Dermis microvascular lymphatic vessel endothelial cell (primary cell): Measurements from ENCODE around the gene TESMIN. TPM values are rescaled to one million over a fixed set of nuclear protein-coding genes. Genes with fewer than 3 reads are reported as not detected.

Experiments
- DNase-seq, 2 donors: peaks; one replicate each; pipeline versions ENCODE4 v3.0.0 to v3.0.0-alpha.2; 2010; ENCODE audit warnings: low read depth in 2 of 2
- total RNA-seq: library from RNA; depleted of rRNA; stranded (reverse); fragments of >200 nt; gene quantifications from 2 replicates; pipeline ENCODE4 v1.2.1, GENCODE V29; 2014

Gene TESMIN
- total RNA-seq, 1 donor from 2014 or later: 2.1 TPM

GRCh38 chr11:68661014-68661413 lies 90.3 kb downstream of the TESMIN start:
- DNase-seq: no peak

DNA sequence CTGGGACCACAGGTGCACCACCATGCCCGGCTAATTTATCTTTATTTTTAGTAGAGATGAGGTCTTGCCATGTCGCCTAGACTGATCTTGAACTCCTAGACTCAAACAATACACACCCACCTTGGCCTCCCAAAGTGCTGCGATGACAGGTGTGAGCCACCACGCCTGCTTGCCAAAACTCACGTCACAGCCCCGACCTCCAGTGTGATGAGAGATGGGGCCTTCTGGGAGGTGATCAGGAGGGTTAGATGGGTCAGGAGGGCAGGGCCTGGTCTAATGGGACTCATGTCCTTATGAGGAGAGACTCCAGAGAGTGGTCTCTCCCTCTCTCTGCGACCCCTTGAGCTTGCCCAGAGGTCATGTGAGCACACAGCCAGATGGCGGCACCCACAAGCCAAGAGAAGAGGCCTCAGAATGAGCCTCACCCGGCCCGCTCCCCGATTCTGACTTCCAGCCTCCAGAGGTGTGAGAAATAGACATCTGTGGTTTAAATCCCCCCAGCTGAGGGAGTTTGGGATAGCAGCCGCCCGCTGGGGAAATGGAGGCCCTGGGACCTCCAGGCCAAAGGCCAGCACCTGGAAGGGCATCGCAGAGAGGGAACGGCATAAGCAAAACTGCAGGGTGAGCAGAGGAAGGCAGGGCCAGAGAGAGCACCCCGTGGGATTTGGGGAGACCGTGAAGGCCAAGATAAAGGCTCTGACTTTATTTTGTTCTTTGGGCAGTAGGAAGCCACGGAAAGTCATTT lies 91.1 kb downstream of the TESMIN start:
- DNase-seq: no peak

GRCh38 chr11:68659158-68659921 lies 92.0 kb downstream of the TESMIN start:
- DNase-seq: peak; percentile 84 to 96

DNA sequence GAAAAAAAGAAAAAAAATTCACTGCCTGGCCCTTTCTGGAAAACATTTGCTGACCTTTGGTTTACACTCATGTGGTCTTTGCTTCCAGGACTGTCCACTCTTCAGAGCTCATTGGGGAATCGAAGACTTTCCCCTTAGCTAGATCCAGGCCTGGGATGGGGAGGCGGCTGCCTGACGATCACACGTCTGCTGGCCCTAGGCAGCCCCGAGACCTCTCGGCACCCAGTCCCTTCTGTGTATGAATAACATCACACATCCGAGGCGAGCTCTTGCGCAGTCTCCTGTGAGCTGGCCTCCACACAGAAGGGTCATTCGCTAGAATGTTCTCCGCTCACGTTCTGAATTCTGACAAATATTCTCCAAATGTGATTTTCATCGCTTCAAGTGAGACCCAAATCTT lies 92.7 kb downstream of the TESMIN start:
- no peak for DNase-seq

- no peak for DNase-seq
Observed at GRCh38 chr11:68658097-68658496, 93.2 kb downstream of the TESMIN start.

Other genes with a start within 250 kb of the TESMIN start
- gene GAL, start 67.0 kb downstream of the TESMIN start, total RNA-seq: 0.76 and 2.4 TPM in 2 replicates
- 68.3 and 127 TPM in 2 replicates for gene CPT1A, start 90.4 kb upstream of the TESMIN start, total RNA-seq
- 45.4 and 75.1 TPM in 2 replicates for gene MRPL21, start 152.3 kb upstream of the TESMIN start, total RNA-seq
- 5.8 and 13.5 TPM in 2 replicates for gene IGHMBP2, start 152.4 kb upstream of the TESMIN start, total RNA-seq
- gene MRGPRD, start 229.5 kb upstream of the TESMIN start, total RNA-seq: not detected in 2 replicates